ENCODE results near the gene ZCWPW1.
A peak's percentile ranks its signal among the peaks of the same experiment; 100 is the strongest.
"Not testable (repeated sequence)": the region's sequence is repeated elsewhere in the genome, so short reads cannot be mapped to it uniquely, and the experiment has no call there.

The ZCWPW1 gene

DNA sequence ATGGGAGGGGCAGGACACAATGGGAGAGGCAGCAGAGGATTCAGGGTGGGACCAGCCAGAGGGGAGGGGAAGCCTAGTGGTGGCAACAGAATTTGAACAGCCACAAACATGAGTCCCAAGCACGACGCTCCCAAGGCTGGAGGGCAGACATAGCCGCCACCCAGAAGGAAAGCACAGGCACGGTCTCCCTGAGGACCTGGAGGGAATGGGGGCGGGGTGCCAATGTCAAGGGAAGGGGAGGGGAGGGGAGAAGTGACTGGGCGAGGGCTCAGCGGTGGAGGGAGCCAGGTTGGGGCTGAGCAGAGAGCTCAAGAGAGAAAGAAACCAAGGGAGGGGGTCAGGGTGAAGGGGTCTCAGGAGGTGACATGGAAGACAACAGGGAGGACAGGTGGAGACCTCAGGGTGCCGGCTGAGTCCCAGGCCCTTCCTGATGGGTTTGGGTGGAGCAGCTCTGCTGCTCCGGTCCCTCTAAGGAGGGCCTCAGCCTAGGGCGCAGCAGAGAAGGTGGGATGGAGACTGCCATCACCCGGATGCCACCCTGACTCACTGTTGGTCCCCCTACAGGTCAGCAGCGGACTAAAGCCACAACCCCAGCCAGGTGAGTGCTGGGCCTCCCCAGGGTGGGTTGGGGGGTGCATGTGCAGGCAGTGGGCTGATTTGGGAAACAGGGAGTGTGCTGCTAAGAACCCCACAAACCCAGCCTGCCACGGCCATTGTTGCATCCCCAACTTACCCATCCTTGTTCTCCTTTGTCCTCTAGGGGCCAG lies 31.0 kb downstream of the ZCWPW1 start:
- no peak for DNase-seq

DNA sequence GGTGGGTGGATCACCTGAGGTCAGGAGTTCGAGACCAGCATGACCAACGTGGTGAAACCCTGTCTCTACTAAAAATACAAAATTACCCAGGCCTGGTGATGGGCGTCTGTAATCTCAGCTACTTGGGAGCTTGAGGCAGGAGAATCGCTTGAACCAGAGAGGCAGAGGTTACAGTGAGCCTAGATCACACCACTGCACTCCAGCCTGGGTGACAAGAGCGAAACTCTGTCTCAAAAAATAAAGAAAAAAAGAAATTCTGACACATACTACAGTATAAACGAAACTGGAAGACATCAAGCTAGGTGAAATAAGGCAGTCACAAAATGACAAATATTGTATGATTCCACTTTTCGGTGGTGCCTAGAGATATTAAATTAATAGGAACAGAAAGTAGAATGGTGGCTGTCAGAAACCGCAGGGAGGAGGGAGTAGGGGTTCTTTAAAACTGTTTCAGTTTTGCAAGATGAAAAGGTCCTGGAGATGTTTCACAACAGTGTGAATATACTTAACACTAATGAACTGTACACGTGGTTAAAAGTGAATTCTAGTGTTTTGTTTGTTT lies 32.0 kb downstream of the ZCWPW1 start:
- no peak for DNase-seq

GRCh38 chr7:100394077-100394476 lies 34.4 kb downstream of the ZCWPW1 start:
- DNase-seq, result no peak

DNA sequence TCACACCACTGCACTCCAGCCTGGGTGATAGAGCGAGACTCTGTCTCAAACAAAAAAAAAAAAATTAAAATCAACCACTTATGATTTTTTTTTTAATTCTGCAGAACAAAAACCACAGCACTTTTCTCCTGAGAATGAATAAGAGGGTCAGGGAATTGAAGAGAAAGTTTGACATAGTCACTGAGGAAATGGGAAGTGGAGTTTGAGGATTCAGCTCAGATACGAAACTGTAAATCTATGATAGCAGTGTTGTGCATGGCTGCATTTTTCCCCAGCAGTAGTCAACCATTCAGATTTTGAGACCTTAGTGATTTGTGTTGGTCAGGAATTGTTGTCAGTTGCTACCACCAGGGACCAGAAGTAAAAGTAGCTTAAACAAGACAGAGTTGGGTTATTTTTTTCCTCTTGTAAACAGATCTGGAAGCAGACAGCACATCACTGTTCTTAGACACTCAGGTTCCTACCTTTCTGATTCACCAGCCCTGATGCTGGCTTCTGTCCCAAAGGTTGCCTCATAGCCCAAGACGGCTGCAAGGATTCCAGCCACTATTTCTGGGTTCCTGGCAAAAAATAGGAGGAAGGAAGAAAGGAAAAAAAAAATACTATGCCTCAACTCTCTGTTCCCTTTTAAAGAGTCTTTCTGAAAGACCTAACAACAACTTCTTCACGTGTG lies 35.1 kb downstream of the ZCWPW1 start:
- DNase-seq, result no peak

DNA sequence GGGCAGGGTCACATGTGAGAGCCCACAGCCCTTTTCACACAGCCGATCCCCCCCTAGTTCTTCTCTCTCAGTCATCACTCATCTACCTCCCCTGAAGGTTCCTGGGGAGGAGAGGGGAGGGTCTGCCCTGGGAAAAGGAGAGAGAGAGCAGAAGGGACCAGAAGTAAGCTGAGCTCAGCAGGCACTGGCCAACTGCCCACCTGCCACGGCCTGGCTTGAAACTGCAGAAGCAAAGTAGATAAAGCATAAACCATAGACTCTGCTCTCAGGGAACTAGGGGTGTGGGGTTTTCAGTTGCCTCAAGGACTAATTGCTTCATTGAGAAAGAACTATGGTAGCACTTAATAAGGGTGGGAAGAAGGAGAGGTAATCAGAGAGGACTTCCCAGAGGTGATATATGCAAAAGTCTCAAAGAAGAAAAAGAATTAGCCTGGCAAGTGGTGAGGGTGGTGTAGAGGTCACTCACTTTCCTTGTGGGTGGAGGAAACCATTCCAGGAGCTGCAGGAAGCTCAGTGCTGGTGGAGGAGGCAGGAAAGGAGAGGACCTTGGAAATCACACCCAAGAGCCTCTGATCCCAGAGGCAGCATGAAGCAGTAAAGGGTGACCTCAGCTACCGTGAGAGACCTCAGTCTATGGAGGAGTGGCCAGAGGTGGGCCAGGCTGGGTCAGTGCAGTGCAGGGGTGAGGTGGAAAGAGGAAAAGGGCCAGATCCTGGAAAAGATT lies 38.1 kb downstream of the ZCWPW1 start:
- no peak for DNase-seq

- no peak for DNase-seq
These were observed 38.9 kb downstream of the ZCWPW1 start for GRCh38 chr7:100389437-100390088.

- no peak for DNase-seq
These were observed 40.8 kb downstream of the ZCWPW1 start for GRCh38 chr7:100387695-100388094.

DNA sequence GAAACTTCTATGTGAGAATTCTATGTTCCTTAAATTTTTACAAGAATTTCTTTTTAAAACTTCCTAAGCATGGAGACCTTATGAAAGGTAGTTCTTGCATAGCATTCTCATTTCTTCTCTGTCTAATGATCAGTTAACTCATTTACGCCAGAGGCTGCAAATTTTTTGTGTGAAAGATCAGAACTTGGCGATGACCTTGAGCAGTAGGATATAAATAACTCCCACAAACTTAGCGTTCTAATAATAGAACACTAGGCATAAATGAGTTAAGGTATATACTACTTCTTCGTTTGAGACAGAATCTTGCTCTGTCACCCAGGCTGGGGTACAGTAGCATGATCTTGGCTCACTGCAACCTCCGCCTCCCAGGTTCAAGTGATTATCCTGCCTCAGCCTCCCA lies 41.6 kb downstream of the ZCWPW1 start:
- no peak for DNase-seq

- no peak for DNase-seq
These were observed 43.7 kb downstream of the ZCWPW1 start for GRCh38 chr7:100384628-100385294.

GRCh38 chr7:100382234-100382853 lies 46.2 kb downstream of the ZCWPW1 start:
- not testable (repeated sequence) for DNase-seq

DNA sequence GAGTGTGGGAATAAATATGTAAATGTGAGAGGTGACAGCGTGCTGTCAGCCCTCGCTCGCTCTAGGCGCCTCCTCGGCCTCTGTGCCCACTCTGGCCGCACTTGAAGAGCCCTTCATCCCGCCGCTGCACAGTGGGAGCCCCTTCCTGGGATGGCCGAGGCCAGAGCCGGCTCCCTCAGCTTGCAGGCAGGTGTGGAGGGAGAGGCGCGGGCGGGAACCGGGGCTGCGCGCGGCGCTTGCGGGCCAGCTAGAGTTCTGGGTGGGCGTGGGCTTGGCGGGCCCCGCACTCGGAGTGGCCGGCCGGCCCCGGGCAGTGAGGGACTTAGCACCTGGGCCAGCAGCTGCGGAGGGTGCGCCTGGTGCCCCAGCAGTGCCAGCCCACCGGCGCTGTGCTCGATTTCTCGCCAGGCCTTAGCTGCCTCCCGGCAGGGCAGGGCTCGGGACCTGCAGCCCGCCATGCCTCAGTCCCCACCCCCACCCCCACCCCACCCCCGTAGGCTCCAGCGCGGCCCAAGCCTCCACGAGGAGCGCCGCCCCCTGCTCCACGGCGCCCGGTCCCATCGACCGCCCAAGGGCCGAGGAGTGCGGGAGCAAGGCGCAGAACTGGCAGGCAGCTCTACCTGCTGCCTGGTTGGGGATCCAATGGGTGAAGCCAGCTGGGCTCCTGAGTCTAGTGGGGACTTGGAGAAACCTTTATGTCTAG lies 46.8 kb downstream of the ZCWPW1 start:
- not testable (repeated sequence) for DNase-seq

- no peak for DNase-seq
These were observed 48.3 kb downstream of the ZCWPW1 start for GRCh38 chr7:100380196-100380595.

DNA sequence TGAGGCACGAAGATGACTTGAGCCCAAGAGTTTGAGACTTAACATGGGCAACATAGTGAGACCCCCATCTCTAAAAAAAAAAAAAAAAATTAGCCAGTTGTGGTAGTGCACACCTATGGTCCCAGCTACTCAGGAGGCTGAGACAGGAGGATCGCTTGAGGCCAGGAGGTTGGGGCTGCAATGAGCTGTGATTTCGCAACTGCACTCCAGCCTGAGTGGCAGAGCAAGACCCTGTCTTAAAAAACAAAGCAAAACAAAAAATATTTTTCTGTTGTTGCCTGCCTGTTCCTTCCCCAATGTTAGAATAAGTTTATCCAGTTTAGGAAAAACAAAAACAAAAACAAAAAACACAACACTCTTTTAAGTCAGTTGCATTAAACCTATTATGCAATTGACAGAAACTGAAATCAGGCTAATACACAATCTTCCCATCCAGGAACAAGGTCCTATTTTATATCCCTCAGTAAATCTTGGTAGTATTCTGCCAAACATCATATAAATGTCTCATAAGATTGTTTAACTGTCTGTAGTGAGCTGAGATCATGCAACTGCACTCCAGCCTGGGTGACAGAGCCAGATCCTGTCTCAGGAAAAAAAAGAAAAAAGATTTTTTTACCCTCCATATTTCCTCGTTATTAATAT lies 50.3 kb downstream of the ZCWPW1 start:
- DNase-seq, result no peak

DNA sequence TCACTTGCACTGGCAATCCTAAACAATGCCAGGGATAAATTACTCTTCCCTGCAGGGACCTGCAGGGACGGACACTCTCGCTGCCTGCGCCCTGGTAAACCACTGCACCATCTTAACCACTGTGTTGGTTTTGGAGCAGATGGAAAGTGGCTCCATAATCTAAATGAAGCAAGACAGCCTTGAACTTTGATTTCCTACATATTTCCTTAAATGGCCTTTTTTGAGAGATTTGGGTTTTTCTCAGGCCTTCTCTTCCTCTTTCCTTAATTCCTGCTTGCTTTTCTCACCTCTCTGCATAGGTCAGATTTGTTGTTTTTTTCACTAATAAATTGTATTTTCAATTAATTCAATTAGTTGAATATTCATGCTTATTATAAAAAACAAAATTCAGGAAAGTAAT lies 52.4 kb downstream of the ZCWPW1 start:
- no peak for DNase-seq

DNA sequence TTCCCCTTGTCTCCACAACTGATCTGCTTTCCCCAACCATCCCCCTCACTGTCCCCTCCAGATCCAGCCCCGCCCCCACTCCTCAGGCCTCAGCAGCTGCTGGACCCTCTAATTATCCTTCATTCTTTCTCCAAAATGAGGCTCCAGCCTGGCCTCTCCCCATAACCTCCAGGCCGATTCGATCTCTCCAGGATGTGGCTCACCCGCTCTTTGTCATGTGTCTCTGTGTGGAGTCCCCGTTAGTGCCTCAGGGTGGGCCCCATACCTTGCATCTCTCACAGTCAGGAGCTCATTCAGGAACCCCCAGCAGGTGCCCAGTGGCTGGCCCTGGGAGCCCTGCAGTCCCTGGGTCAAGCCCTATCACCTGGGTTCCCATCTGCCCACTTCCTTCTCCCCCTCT lies 53.9 kb downstream of the ZCWPW1 start:
- DNase-seq, result no peak

DNA sequence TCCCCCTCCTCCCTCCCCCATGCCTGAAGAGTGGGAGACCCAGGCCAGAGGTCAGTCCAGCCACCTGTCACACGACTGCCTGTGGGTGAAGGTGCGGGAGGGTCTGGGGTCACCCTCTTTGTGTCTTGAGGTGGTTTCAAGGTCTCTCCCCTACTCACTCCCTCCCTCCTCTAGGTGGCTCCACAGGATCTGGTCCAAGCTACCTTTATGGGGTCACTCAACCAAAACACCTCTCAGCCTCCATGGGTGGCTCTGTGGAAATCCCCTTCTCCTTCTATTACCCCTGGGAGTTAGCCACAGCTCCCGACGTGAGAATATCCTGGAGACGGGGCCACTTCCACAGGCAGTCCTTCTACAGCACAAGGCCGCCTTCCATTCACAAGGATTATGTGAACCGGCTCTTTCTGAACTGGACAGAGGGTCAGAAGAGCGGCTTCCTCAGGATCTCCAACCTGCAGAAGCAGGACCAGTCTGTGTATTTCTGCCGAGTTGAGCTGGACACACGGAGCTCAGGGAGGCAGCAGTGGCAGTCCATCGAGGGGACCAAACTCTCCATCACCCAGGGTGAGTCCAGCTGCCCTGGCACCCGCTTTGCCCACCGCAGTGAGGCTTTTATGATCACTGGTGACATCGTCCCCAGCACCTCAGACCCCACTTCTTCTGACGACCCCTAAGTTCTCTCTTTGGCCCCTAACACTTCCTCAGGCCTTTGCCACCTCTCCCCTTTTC lies 54.5 kb downstream of the ZCWPW1 start:
- DNase-seq, result peak in 1 of 2 experiments; percentile 52

DNA sequence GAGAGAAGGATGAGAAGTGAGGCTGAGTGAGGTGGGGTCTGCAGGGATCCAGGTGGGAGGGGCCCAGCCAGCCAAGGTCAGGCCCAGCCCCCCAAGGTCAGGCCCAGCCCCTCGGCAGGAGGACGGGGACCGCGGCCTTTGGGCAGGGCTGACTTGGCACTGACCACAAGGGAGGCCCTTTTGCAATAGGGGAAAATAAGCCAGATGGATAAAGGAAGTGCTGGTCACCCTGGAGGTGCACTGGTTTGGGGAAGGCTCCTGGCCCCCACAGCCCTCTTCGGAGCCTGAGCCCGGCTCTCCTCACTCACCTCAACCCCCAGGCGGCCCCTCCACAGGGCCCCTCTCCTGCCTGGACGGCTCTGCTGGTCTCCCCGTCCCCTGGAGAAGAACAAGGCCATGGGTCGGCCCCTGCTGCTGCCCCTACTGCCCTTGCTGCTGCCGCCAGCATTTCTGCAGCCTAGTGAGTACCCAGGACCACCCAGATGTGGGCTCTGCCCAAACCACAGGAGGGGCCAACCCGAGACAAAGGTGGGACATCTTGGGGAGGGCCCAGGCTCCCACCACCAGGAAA lies 55.2 kb downstream of the ZCWPW1 start, which contains the start of gene PILRA:
Gene PILRA, plus strand, starts transcription at position 227 of the 571 bp plus-strand sequence. Its CDS starts 170 bp downstream, at position 397.
- no peak for DNase-seq

DNA sequence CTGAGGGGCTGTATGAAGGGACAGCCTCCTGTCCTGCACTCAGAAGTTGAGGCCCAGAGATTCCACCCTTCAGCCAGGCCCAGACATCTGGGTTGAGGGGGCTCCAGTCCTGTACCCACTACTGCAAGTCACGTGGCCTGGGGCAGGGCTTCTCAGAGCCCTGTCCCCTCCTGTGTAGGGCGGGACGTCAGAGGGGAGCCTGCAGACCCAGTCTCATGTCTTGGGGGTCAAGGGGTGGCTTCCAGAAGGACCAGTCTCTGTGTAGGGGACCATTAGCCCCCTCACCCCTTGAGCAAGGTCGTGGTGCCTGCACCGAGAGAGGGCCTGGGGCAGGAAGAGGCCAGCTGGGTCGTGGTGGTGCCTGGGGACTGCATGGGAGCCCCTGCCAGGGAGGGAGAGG lies 55.8 kb downstream of the ZCWPW1 start:
- DNase-seq, result no peak

GRCh38 chr7:100372256-100372655 lies 56.2 kb downstream of the ZCWPW1 start:
- no peak for DNase-seq
